NCI-H1417 (cell line): ENCODE data around the gene CYREN.

Experiments
- DNase-seq, 3 experiments: peaks; one replicate each; lab custom pipeline; 2025; lab: John Stamatoyannopoulos, UW

The CYREN gene

GRCh38 chr7:135197343-135197742 lies 26.8 kb upstream of the CYREN start:
- DNase-seq, result no peak

- DNase-seq, result no peak
Observed at GRCh38 chr7:135195968-135196629, 25.6 kb upstream of the CYREN start.

DNA sequence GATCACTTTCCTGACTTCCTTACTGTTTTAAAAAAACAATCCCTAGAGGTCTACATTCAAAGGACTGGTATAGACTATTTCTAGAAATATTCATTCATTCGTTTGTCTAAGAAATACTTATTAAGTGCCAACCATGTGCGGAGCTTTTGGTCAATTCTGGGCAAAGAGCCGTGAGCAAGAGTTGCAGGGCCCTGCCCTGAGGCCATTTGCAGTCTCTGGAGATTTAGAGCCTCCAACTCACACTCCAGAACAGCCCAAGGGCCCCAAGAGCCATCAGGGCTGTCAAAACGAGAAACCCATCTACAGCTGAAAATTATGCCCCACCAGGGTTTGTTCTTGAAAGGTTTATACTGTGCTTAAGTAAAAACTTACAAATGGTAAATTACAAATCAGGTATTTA lies 24.6 kb upstream of the CYREN start:
- no peak for DNase-seq

DNA sequence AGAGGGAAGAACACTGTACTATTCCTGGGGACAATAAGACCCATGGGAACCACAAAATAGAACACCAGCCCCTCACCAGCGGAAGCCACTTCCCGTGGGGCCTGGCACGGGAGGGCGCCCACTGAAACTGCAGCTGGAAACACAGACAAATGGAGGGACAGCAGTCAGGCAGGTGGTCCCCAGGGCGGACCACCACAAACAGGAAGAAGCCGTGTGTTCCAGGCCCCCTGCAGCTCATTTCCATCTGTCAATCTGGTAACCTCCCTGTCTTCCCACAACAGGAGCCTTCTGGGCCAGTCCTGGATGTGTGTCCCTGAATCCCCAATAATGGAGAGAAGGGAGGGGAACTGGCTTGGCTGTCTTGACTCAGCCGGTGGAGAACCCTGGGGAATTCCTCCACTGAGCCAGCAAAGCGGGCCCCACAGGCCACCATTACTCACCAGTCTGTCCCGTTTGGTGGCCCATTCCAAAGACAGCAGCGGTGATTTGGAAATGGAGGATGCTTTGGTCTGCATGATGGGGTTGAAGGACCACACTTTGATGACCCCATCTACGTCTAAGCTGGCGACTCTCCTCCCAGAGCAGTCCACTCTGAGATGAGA lies 24.1 kb upstream of the CYREN start:
- no peak for DNase-seq

DNA sequence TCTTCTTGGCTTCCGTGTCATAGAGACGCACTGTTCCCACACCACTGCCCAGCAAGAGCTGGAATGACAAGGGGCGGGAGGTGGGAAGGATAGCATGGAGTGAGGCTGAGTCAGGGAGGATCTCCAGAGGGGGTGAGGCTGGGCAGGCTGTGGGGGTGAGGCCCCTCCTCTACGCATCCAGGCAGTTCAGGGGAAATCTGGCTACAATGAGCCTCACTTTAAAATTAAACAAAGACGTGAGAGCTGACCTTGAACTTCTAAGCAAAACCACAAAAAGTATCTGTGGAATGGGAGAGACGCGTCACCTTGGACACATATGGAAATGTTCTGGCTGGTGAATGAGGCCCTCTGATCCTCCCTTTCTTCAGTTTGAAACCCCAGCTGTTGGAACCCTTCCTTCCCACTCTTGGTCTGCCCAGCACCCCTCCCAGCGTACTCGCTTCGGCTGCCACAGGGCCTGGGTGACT lies 23.1 kb upstream of the CYREN start:
- no peak for DNase-seq

- DNase-seq, result no peak
Observed at GRCh38 chr7:135192914-135193536, 22.5 kb upstream of the CYREN start.

DNA sequence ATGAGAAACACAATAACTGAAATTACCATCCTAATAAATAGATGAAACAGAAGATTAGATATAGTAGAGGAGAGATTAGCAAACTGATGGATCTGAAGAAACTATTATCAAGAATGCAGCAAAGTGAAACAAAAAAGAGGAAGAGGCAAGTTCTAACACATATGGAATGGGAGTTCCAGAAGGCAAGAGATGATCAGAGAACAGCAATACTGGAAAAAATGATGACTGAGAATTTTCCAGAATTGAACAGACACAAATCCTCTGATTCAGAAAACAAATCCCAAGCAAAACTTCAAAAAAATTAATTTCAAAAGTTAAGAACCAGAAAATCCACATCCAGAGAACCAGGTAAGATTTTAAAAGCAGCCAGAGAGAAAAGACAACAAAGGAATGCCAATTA lies 20.2 kb upstream of the CYREN start:
- DNase-seq, result no peak

GRCh38 chr7:135189961-135190360 lies 19.5 kb upstream of the CYREN start:
- no peak for DNase-seq

DNA sequence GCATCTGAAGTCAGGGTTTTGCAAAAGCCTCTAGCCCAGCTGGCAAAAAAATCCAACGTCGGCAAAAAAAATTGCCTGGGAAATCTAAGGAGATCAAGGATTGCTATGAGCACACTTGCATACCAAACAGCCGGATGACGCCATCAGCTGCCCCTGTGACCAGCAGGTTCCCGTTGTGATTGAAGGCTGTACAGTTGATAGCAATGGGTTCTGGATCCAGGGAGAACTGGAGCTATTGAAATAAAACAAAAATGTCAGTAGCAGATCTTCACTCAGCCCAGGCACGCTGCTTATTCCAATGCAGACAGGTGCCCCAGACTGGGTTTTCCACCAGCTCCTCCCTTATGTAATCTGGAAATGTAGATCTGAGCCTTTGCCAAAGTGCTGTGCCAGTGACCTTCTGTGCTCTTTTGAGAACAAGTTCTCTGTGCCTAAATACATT lies 18.7 kb upstream of the CYREN start:
- no peak for DNase-seq

- no peak for DNase-seq
Observed at GRCh38 chr7:135188298-135188984, 17.9 kb upstream of the CYREN start.

DNA sequence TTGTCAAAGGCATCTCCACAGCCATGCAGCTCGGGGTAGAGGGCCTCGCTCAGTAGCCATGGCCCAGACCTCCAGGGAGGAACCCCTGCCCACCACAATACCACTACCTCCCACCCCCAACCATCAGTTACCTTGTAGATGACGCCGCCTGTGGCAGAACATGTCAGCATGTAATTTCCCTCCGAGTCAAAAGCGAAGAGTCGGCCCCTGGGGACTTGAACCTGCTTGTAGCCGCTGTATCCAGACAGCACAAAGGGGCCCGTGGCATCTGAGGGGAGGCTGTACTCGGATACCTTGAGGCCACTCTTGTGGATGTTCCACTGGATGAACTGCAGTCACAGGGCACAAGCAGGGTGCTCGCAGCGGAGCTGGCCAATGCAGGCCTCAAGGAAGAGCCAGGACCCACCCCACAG lies 16.3 kb upstream of the CYREN start:
- no peak for DNase-seq

DNA sequence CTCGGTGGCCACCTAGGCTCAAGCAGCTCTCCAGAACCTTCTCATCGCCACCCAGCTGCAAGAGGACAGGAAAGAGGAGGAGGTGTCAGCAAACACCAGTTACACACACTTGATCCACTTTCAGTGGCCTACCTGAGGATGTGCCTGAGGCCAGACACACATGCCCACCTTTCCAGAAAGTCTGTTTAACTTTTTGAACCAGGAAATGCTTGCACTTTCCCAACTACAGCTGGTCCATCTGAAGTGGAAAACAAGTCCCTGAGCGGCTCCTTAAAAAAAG lies 15.7 kb upstream of the CYREN start:
- no peak for DNase-seq

- DNase-seq, result no peak
Observed at GRCh38 chr7:135185471-135186260, 15.2 kb upstream of the CYREN start.

GRCh38 chr7:135184254-135184841 lies 13.8 kb upstream of the CYREN start:
- DNase-seq, result no peak

DNA sequence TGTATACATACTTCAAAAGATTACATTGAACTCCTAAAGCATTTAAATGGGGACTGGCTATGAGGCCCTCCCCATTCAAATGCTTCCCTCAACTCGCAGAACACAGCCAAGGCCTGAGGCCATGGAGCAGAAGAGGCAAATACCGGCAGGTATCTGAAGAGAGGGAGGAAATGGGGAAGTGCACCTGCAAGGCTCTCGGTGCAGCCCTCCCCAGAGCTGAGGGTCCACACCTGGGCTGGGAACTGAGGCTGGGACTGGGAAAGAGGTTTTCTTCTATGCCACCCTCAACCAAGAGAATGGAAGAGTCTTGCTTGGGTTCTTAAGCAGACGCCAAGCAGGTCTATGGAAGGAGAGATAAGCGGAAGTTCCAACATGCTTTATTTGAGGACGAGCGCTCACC lies 13.0 kb upstream of the CYREN start:
- no peak for DNase-seq

DNA sequence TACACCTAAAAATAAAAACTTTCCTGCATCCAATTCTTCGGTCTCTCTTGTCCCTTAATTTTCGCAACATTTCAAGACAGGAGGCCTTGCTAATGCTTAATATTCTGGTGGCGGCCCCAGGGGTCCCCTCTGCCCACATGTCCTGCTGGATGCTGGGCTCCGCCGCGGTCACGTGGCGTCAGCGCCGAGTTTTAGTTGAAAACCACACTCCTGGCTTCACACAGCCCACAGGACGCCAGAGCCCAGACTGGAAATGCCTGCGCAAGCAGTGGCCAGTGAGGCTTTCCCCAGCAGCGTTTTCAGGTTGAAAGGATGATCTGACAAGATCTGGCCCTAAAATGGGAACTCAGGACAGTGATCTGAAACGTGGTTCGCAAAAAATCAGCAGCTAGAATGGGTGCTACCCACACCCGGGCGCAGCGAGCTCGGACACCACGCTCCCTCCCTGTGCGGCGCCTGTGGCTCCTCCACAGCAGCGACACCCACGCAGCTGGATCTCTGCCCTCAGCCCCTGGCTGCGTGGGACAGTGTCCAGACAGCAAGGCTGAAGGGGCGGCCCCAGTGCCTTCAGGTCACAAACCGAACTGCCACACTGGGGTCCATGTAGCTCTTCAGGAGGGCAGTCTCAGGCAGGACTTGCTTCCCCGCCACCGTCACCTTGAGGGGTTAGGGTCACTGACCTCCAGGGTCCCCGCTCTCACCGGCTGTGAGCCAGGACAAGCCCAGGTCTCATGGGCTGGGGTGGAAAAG lies 11.6 kb upstream of the CYREN start:
- DNase-seq, result no peak

DNA sequence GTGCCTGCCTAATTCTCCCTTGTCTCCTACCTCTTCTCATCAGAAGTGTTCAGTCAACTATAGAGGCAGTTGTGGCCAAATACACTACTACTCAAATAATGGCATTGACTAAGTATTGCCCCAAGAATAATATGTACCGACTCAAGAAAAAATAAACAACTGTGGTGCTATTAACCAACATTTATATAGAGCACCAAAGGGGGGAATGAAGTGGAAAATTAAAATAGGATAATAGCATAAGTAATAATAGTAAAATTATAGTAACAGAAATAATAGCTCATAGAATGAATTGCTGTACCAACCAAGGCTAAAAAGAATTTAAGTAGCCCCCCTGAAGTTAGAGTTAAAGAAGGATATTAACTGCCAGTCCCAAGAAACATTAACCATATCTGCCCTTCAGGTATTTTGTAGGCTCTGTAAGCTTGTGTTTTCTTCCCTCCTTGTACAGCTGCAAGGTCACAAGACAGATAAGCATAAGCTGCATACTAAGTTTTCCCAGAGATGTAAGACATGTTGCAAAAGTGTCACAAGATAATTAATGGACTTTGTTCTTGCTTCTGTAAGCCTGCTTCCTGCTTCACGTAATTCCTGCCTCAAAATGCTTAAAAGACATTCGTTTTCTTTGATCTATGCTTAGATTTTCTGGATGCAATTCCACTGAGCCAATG lies 10.9 kb upstream of the CYREN start:
- DNase-seq, result no peak

DNA sequence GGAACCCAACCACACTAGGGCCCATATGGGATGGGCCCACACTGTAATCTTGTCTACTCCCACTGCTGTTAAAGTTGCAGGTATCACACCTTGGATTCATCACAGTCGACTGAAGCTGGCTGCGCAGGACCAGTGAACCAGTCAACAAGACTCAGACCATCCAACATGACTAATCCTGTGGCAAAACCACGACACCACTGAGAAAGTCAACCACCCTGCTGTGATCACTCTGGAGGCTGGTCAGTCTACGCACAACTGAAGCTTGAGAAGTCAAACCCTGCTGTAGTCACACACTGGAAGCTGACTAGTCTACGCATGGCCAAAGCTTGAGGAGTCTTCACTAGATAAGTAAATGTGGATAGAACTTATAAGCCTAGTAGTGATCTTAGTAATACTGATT lies 9.6 kb upstream of the CYREN start:
- no peak for DNase-seq

- DNase-seq, result no peak
Observed at GRCh38 chr7:135179321-135179925, 8.9 kb upstream of the CYREN start.

DNA sequence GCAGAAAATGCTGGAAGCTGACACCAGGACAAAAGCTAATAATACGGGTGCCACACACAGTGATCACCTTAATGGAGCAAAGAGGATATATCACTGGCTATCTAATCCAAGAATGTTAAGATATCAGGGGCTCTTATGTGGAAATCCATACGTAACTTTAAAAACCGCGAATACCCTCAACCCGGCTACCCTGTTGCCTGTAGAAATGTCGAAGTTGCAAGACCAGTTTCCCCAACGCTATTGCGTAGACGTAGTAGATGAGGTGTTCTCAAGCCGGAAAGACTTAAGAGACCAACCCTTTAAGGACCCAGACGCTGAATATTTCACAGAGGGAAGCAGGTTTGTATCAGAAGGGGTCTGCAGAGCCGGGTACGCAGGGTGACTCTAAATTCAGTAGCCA lies 7.9 kb upstream of the CYREN start:
- no peak for DNase-seq
